ENCODE measurements around the gene TCN2. TPM values are rescaled to one million over a fixed set of nuclear protein-coding genes. Genes with fewer than 3 reads are reported as not detected.

TCN2 gene
- total and polyA plus RNA-seq, 2 of the 4 experiments (the other 2 are of a cell fraction): 1.3 to 3.6 TPM

- Histone ChIP-seq H3K56ac (ENCODE audit: extremely low read depth, insufficient read depth, low read length) (no peak overlapping the region), H3K27ac (ENCODE audit: insufficient read depth, low read length) (no peak overlapping the region), H2AK5ac (ENCODE audit: low read depth, low read length) (no peak overlapping the region), H2BK20ac (ENCODE audit: low read depth, low read length) (no peak overlapping the region), H3K36me3 (ENCODE audit: control insufficient read depth, insufficient read depth, low read length) (no peaks in the 10 kb centered on the region), H3K18ac (ENCODE audit: low read depth, low read length) (no peak overlapping the region), H4K20me1 (ENCODE audit: insufficient read depth, low read length) (no peaks in the 10 kb centered on the region), H3K9me3 (ENCODE audit: control insufficient read depth, insufficient read depth, low read length) (no peaks in the 10 kb centered on the region), H2BK120ac (ENCODE audit: low read depth, low read length) (no peak overlapping the region), H3K4me1 (ENCODE audit: control insufficient read depth, insufficient read depth, low read length) (no peaks in the 10 kb centered on the region), H4K5ac (ENCODE audit: low read depth, low read length) (no peak overlapping the region), H2BK15ac (ENCODE audit: low read depth, low read length) (no peak overlapping the region), H4K91ac (ENCODE audit: insufficient read depth, low read depth, low read length) (no peak overlapping the region), H3K9ac (ENCODE audit: low read depth, low read length) (no peak overlapping the region), H2AFZ (replicated peaks; ENCODE audit: low read length, poor library complexity) (no peak overlapping the region), H3K14ac (replicated peaks; ENCODE audit: low read depth, low read length) (no peak overlapping the region), H4K8ac (ENCODE audit: low read depth in 2 of 2, low read length in 2 of 2) (no peak overlapping the region), H3K9me1 (ENCODE audit: insufficient read depth, low read length) (no peaks in the 10 kb centered on the region), H3K79me1 (ENCODE audit: low read depth in 1 of 2, low read length in 2 of 2) (no peaks in the 10 kb centered on the region), H3K4me2 (ENCODE audit: low read depth, low read length) (no peak overlapping the region), H2AK9ac (replicated peaks; ENCODE audit: low read depth, low read length, poor library complexity) (peak overlapping the region; percentile 55), H3K23ac (ENCODE audit: low read depth, low read length) (no peak overlapping the region), H2BK5ac (ENCODE audit: low read depth, low read length, poor library complexity, severe bottlenecking) (no peak overlapping the region), H3K4me3 (ENCODE audit: insufficient read depth, low read depth, low read length) (no peak overlapping the region), H3K27me3 (ENCODE audit: control insufficient read depth, insufficient read depth, low read length) (no peaks in the 10 kb centered on the region), H3K4ac (ENCODE audit: low read depth, low read length) (no peak overlapping the region)
- WGBS, 2 experiments (ENCODE audit: extremely low coverage in 2 of 2, insufficient read length in 1 of 2): 80% methylated on average over 2 of the region's 7 CpGs; no CpG with 5 or more reads in 1 of the 2 experiments
- BruUV-seq (replicated peaks): no TSS peak
- DNase-seq (no peak), ATAC-seq (ENCODE audit: low read depth) (no peak)
- CTCF ChIA-PET: interaction anchor here (1.2 kb wide), 1 partner anchor 140 kb away, joined by 4 read pairs; no protein-coding TSS in a partner anchor
- in situ Hi-C loops (cut with MboI; ENCODE audit: low sequenced_read_pairs): loop anchor here (10.0 kb wide), 1 partner anchor 289 kb away; no protein-coding TSS in a partner anchor
- POLR2A ChIA-PET (ENCODE audit: unreplicated experiment): no interaction called here
- no peak for TF ChIP-seq RCOR1 (IDR thresholded peaks at IDR 0.05; ENCODE audit: insufficient replicate concordance, low read length)
- TF ChIP-seq CHD1 (IDR thresholded peaks at IDR 0.05; ENCODE audit: low read depth, low read length): no peak
- peak; percentile 100 for TF ChIP-seq MAFK (IDR thresholded peaks at IDR 0.05; ENCODE audit: low read depth, low read length)
- TF ChIP-seq NFE2L2 (IDR thresholded peaks at IDR 0.05; ENCODE audit: low read depth, low read length): no peak
- TF ChIP-seq, protein P1, sequence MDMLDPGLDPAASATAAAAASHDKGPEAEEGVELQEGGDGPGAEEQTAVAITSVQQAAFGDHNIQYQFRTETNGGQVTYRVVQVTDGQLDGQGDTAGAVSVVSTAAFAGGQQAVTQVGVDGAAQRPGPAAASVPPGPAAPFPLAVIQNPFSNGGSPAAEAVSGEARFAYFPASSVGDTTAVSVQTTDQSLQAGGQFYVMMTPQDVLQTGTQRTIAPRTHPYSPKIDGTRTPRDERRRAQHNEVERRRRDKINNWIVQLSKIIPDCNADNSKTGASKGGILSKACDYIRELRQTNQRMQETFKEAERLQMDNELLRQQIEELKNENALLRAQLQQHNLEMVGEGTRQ (IDR thresholded peaks at IDR 0.05; ENCODE audit: low read depth, low read length): no peak
- no peak for TF ChIP-seq CTCF (conservative IDR thresholded peaks at IDR 0.05; ENCODE audit: low read depth, low read length)
- no peak for TF ChIP-seq RFX5 (IDR thresholded peaks at IDR 0.05; ENCODE audit: low read depth, low read length)
- TF ChIP-seq CEBPB (IDR thresholded peaks at IDR 0.05; ENCODE audit: low read depth, low read length): no peak
- no peak for TF ChIP-seq POLR2A (IDR thresholded peaks at IDR 0.05; ENCODE audit: low read depth, low read length)
- intact Hi-C loops (cut with micrococcal nuclease): no loop called here
- dilution Hi-C loops (cut with HindIII; ENCODE audit: low sequenced_read_pairs, unreplicated experiment): no loop called here
Measured at GRCh38 chr22:30615543-30615954, 8.6 kb downstream of the TCN2 start.
